GM21423 (cell line): ENCODE data around the gene KIF21A.

Experiments used
- ATAC-seq: cut with Tn5 transposase; IDR thresholded peaks from one replicate; pipeline ENCODE4 v1.9.1; 2021; ENCODE audit warnings: mild to moderate bottlenecking, moderate library complexity; ENCODE audit not compliant: unreplicated experiment

KIF21A gene

DNA sequence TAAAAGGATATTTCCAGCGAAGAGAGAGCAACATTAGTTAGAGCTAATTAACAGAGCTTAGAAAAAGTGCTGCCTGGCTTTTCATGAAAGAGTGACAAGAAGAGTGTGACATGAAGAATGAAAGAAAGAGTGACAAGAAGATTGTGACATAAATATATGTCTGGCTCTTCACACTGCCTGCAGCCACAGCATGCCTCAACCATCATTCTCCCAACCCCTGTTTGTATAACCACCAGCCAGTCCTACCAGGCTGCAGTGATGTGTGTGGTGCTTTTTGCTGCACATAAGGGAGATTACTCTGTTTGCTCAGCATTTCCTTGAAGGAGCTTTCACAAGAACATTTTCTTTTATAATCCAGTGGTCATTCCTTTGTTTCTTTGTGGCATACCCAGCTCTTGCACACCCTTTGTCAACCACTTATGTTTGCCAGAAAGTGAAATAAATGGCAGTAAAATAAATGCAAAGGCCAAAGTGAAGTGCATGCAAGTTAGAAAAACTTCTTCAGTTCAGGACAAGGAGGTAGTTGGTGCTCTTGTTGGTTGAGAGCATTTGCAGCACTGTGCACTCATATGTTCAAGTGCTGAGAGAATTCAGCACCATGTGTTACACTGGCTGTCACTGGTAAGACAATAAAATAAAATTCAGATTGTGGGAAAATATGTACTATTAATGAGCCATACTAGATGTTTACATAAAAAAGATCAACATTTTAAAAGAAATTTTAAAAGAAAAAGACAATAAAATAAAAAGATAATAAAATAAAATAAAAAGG lies 50.6 kb downstream of the KIF21A start:
- no peak for ATAC-seq

DNA sequence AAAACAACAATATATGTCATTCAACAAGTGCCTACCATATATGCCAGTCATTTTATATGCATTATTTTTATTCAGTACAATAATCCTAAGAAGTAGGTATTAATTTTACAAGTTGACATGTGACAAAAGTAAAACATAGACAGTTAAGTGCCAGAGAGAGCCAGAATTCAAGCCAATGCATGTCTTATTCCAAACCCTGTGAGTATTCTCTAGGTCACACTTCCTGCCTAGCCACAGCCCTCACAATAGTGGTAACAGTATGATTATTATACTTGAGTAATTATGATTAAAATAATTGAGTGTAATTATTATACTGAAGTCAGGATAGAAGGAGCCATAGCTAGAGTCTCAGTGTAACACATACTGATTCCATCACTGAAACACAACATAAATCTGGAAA lies 52.2 kb downstream of the KIF21A start:
- no peak for ATAC-seq

DNA sequence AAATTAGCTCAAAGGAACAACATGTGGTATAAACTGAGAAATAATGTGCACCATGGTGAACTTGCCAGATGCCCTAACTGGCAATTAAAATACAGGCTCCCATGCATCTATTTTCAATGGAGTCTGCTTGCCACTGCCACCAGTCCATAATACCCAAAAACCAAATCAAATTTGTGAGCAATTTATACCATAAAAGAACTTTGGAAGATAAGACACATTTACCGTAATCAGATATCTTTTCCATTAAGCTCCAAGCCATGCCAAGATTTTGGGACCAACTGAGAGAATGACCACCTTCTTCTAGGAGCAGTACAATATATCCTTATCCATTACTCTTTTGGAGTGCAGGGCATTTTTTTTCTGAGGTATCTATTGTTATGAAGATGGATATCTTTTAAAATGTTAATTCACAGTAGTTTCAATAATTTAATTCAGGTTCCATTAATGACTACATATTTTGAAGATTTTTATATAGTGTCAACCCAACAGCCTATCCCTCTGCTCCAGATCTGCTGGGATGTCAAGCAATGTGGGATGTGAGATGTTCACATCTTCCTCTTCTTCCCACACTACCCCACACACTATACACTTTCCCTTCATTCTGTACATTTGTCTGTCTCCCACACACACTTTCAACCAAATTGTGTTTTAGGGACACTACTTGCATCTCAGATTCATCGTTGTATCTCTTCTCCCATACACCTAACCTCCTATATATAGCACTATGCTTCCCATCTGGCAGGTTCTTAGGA lies 53.3 kb downstream of the KIF21A start:
- ATAC-seq: no peak

- ATAC-seq: no peak
Measured at GRCh38 chr12:39386335-39386734, 56.6 kb downstream of the KIF21A start.

- ATAC-seq: no peak
Measured at GRCh38 chr12:39383114-39383513, 59.8 kb downstream of the KIF21A start.

- no peak for ATAC-seq
Measured at GRCh38 chr12:39380090-39380489, 62.8 kb downstream of the KIF21A start.

DNA sequence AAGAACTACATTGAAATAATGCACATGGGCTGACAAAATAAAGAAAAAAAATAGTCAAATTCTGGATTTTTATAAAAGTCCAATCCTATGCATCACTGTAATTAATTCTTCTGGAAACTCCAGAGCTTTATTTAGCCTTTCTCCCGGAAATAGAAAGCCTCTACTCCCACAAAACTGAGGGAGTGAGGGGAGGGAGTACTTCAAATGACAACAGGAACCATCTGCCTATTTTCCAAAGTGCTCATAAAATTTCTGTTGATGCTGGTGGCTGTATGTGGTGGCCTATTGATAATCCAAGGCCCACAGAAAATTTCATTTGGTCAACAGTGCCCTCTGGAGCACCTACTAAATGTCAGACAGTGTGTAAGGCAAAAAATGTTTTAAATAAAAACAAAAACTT lies 64.6 kb downstream of the KIF21A start:
- ATAC-seq: no peak

GRCh38 chr12:39375206-39375808 lies 67.6 kb downstream of the KIF21A start:
- no peak for ATAC-seq

GRCh38 chr12:39372929-39373328 lies 70.0 kb downstream of the KIF21A start:
- ATAC-seq: peak; percentile 81

DNA sequence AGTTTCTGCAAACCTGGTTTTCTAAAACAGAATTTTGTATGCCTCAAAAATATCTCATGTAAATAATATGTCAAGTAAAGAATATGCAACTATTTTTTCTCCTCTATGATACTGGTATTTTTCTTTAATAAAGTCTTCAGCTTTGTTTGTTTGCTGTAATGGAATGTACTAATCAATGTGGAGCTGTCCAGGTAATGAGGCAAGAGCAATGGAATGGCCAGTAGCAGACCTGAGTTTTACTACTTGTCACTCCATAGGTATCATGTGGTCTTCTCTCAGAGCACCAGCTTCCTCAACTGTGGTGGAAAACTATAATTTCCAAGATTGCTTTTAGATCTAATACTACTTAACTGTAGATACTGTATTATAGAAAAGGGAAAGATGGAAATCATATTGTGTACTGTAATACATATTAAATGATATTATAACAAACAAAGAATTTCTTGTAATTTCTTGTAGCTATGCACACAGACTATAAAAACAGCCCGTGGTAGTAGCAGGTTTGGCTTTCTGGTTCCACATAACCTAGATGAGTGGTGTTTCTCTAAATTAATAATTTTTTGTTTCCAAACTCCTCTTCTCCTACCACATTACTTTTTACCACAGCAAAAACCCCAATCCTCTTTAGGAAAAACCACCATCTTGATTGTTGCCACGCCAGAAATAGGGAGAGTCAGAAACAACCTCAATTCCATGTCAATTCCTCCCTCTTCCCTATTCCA lies 70.6 kb downstream of the KIF21A start:
- no peak for ATAC-seq

DNA sequence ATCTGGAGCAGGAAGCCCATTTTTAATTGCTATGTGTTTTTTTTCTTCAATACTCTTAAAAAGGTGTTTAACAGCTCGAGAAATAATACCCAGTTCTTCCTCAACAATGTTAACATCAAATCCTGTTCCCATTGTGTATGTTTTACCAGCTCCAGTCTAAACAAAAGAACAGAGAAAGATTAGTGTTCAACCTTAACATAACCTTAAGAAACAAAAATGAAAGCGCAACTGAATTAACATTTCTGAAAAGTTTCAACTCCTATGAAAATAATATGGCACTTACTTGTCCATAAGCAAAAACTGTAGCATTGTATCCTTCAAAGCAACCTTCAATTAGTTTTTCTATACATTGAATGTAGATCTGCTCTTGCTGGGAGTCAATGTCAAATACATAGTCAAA lies 73.2 kb downstream of the KIF21A start:
- ATAC-seq: no peak

- no peak for ATAC-seq
Measured at GRCh38 chr12:39368891-39369290, 74.0 kb downstream of the KIF21A start.

DNA sequence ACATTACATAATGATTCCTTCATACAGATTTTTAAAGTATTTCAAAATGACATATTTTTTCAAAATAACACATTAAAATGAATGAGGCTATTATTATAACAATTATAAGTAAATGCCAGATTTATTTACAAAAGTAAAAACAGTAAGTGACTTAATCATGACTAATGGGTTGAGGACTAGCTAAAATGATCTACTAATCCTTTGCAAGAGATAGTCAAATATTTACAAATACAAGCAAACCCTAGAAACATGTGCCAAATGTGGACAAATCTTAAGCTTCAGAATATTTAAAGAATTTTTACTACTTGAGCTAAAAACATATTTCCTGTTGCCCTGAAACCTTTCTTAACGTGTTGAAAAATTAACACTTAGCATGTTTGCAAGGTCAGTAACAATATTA lies 74.8 kb downstream of the KIF21A start:
- no peak for ATAC-seq

- no peak for ATAC-seq
Measured at GRCh38 chr12:39367494-39367893, 75.4 kb downstream of the KIF21A start.

DNA sequence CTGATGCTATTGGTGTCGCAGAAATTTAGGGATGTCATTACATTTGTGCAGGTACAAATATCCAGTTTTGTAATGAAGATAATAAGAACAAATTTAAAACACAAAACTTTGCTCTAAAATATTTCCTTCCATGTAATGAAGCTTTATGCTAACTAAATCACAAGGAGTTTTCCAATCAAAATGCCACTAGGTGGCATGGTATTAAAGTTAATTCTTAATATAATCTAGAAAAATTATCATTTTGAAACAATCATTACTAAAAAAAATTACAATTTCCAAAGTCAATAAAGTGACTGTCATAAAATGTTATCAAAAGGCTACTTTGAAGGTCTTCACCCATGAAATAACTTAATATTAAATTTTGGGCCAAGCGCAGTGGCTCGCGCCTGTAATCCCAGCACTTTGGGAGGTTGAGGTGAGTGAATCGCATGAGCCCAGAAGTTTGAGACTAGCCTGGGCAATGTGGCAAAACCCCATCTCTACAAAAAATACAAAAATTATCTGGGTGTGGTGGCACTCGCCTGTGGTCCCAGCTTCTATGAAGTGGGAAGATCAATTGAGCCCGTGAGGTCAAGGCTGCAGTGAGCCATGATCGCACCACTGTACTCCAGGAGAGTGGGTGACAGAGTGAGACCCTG lies 77.4 kb downstream of the KIF21A start:
- no peak for ATAC-seq

- ATAC-seq: no peak
Measured at GRCh38 chr12:39364196-39364595, 78.7 kb downstream of the KIF21A start.

DNA sequence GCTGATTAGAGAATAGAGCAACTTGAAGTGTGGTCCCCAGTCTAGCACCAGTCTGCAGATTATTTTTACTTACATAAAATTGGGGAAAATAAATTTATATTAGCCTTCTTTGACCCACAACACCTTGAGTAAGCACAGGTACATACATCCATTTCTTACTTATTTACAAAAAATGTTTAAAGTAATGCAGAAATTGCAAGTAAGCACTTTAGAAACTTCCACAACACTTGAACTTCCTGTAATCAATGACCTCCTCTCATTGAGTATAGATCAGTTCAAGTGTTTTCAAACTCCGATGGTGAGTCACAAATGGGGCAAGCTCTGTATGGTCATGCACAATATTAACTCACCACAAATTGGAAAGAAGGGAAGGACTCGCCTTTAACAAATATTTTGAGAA lies 83.3 kb downstream of the KIF21A start:
- no peak for ATAC-seq

DNA sequence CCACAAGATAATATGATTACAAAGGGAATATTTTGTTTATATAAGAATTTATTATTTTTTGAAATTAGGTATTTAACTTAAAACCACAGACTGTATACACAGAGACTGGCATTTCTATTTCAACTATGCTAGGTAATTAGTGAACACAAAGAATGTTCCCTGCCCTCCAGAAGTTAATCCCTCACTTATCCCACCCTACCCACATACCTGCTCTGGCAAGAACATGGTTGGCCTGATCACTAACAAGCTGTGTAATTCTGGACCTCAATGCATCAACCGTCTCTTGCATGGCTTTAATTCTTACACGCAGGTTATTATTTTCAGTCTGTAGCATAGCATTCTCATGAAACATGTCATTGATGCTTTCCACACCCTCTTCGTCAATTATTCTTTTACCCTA lies 85.9 kb downstream of the KIF21A start:
- ATAC-seq: no peak

- no peak for ATAC-seq
Measured at GRCh38 chr12:39355841-39356240, 87.1 kb downstream of the KIF21A start.

DNA sequence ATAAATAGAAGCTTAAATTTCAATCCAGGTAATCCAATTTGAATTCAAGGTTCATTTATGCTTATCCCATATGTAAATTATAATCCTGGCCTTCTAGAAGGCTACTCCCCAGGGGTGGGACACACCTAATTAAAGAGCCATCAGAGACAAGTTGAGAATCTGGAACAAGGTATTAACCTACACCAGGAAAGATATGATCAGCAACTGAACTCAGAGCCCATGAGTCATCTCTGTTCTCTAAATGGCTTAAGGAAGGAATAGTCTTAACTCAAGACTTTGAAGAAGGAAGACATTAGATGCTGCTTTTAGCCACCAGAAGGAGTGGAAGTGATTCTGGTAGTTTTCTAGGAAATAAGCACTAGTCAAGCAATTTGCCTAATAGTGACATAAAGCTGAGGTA lies 88.0 kb downstream of the KIF21A start:
- ATAC-seq: no peak

GRCh38 chr12:39352471-39353017 lies 90.4 kb downstream of the KIF21A start:
- no peak for ATAC-seq
